HCT116 (cell line): ENCODE data around the gene PXDN. TPM values are rescaled to one million over a fixed set of nuclear protein-coding genes. Genes with fewer than 3 reads are reported as not detected.

Experiments
- ATAC-seq: fragments of 200-7000 bp; cut with Tn5 transposase; 2 replicates; pipeline ENCODE4 v1.9.1; 2020; ENCODE audit warnings: mild to moderate bottlenecking, moderate library complexity
- BruUV-seq: library from RNA; stranded (reverse); fragments of 400-500 nt; replicated peaks from 2 replicates; lab custom pipeline; 2021; lab: Mats Ljungman, UMichigan
- CTCF ChIA-PET: fragments of 300-600 bp; sonication (Branson Sonifier 250); formaldehyde crosslinking; loops from one replicate; lab custom pipeline; 2021; ENCODE audit warnings: antibody characterized with exemption; lab: Charles Lee
- POLR2A ChIA-PET: fragments of 300-600, 350-600 bp; sonication (Branson Sonifier 250); formaldehyde crosslinking; loops from one replicate; lab custom pipeline; 2021; ENCODE audit warnings: antibody characterized with exemption; lab: Charles Lee
- RAD21 ChIA-PET, 2 experiments: fragments of 300-600 bp; sonication (Branson Sonifier 250); formaldehyde crosslinking; loops; one replicate each; lab custom pipeline; 2023; ENCODE audit warnings: low total read pairs in 2 of 2; ENCODE audit not compliant: uncharacterized antibody in 2 of 2, unreplicated experiment in 2 of 2, low non-redundant PET in 1 of 2; lab: Charles Lee
- DNase-seq: peaks from one replicate; pipeline ENCODE4 v3.0.0-alpha.2; 2010; ENCODE audit warnings: low read depth, low spot score
- H2AFZ ChIP-seq: fragments of 200-600 bp; shearing (Covaris generic), sonication (generic); 2 replicates; pipeline ENCODE4 v1.6.1; 2017; ENCODE audit warnings: low read depth, mixed run types, mixed read lengths, antibody characterized with exemption, low read length; ENCODE audit not compliant: poor library complexity, severe bottlenecking
- H3K27ac ChIP-seq: 2 replicates; pipeline ENCODE4 v1.5.1; 2012; ENCODE audit warnings: low read depth, low read length
- H3K27me3 ChIP-seq: fragments of 200-600 bp; sonication (generic); 2 replicates; pipeline ENCODE4 v1.6.1; 2016; ENCODE audit warnings: mixed run types, low read length, mixed read lengths; ENCODE audit not compliant: insufficient read depth
- H3K36me3 ChIP-seq, 2 experiments: fragments of 200-500 bp in 1 of 2; fragments of 200-600 bp in 1 of 2; sonication (Bioruptor generic) in 1 of 2; sonication (generic) in 1 of 2; 2 replicates each; pipeline versions ENCODE4 v1.5.1 to v1.6.1; 2014 to 2016; ENCODE audit warnings: low read length in 2 of 2, inconsistent platforms in 1 of 2, mixed read lengths in 1 of 2, mixed run types in 1 of 2; ENCODE audit not compliant: insufficient read depth in 2 of 2, control insufficient read depth in 1 of 2
- H3K4me1 ChIP-seq, 2 experiments: fragments of 200-600 bp in 1 of 2; sonication (generic) in 1 of 2; 2 replicates each; pipeline versions ENCODE4 v1.5.1 to v1.6.1; 2012 to 2017; ENCODE audit warnings: low read length in 2 of 2, inconsistent platforms in 1 of 2, mild to moderate bottlenecking in 1 of 2, mixed read lengths in 1 of 2, mixed run types in 1 of 2, moderate library complexity in 1 of 2; ENCODE audit not compliant: insufficient read depth in 2 of 2, control insufficient read depth in 1 of 2
- H3K4me2 ChIP-seq: fragments of 200-600 bp; sonication (generic); 2 replicates; pipeline ENCODE4 v1.6.1; 2017; ENCODE audit warnings: mixed run types, low read length, mixed read lengths
- H3K4me3 ChIP-seq, 2 experiments: fragments of 200-600 bp in 1 of 2; sonication (generic) in 1 of 2; replicated peaks in 1 of 2; 2 replicates each; pipeline ENCODE4 v1.5.1; 2011 to 2016; ENCODE audit warnings: low read length in 2 of 2, control low read depth in 1 of 2, low read depth in 1 of 2, mild to moderate bottlenecking in 1 of 2, mixed read lengths in 1 of 2, mixed run types in 1 of 2
- H3K79me2 ChIP-seq: fragments of 200-600 bp; sonication (generic); 2 replicates; pipeline ENCODE4 v1.6.1; 2017; ENCODE audit warnings: mild to moderate bottlenecking, mixed run types, low read length, moderate library complexity, mixed read lengths; ENCODE audit not compliant: insufficient read depth
- H3K9ac ChIP-seq: fragments of 200-600 bp; sonication (generic); 2 replicates; pipeline ENCODE4 v1.6.1; 2016; ENCODE audit warnings: low read length, mixed read lengths
- H3K9me2 ChIP-seq: fragments of 200-600 bp; sonication (generic), shearing (Covaris generic); 2 replicates; pipeline ENCODE4 v1.6.1; 2017; ENCODE audit warnings: mixed run types, mild to moderate bottlenecking, moderate library complexity; ENCODE audit not compliant: insufficient read depth
- H3K9me3 ChIP-seq, 2 experiments: fragments of 200-500 bp in 1 of 2; fragments of 200-600 bp in 1 of 2; sonication (Bioruptor generic) in 1 of 2; sonication (generic) in 1 of 2; 2 replicates each; pipeline ENCODE4 v1.6.1; 2014 to 2017; ENCODE audit warnings: low read length in 2 of 2, mixed read lengths in 2 of 2, inconsistent platforms in 1 of 2, low read depth in 1 of 2, mild to moderate bottlenecking in 1 of 2, mixed run types in 1 of 2, moderate library complexity in 1 of 2; ENCODE audit not compliant: control insufficient read depth in 1 of 2, insufficient read depth in 1 of 2
- H4K20me1 ChIP-seq: fragments of 200-600 bp; sonication (generic), shearing (Covaris generic); 2 replicates; pipeline ENCODE4 v1.6.1; 2017; ENCODE audit warnings: mixed run types, mild to moderate bottlenecking, moderate library complexity; ENCODE audit not compliant: insufficient read depth
- ATF3 ChIP-seq: IDR thresholded peaks from 2 replicates; pipeline ENCODE4 v1.6.1; 2012
- CEBPB ChIP-seq: IDR thresholded peaks from 2 replicates; pipeline ENCODE4 v1.6.1; 2012; ENCODE audit warnings: low read depth
- EGR1 ChIP-seq: IDR thresholded peaks from 2 replicates; pipeline ENCODE4 v1.6.1; 2012; ENCODE audit warnings: low read depth
- EZH2 ChIP-seq: fragments of 200-600 bp; sonication (generic); IDR thresholded peaks from 2 replicates; pipeline ENCODE4 v1.6.1; 2017; ENCODE audit warnings: antibody characterized with exemption, mixed run types
- FOSL1 ChIP-seq: IDR thresholded peaks from 2 replicates; pipeline ENCODE4 v1.6.1; 2012; ENCODE audit warnings: low read depth
- RAD21 ChIP-seq: IDR thresholded peaks from 2 replicates; pipeline ENCODE4 v1.6.1; 2012; ENCODE audit warnings: low read depth, mild to moderate bottlenecking
- REST ChIP-seq: IDR thresholded peaks from 2 replicates; pipeline ENCODE4 v1.6.1; 2012; ENCODE audit warnings: low read depth
- SP1 ChIP-seq: IDR thresholded peaks from 2 replicates; pipeline ENCODE4 v1.6.1; 2012; ENCODE audit warnings: low read depth
- SRF ChIP-seq: IDR thresholded peaks from 2 replicates; pipeline ENCODE4 v1.6.1; 2012; ENCODE audit warnings: low read depth
- ZBTB33 ChIP-seq: IDR thresholded peaks from 2 replicates; pipeline ENCODE4 v1.6.1; 2011; ENCODE audit warnings: mild to moderate bottlenecking, low read length, moderate library complexity; ENCODE audit not compliant: insufficient replicate concordance; ENCODE audit errors: extremely low read depth
- ZFX ChIP-seq: fragments of 450-650 bp; IDR thresholded peaks from 2 replicates; pipeline ENCODE4 v1.6.1; 2017
- intact Hi-C: fragments of 100-400 bp; cut with micrococcal nuclease; formaldehyde crosslinking; loops from 2 replicates; pipeline ENCODE4 v1.10.0; 2022
- total RNA-seq: library from RNA; stranded (reverse); gene quantifications from one replicate; pipeline ENCODE4 v1.2.1, GENCODE V29; 2021; ENCODE audit not compliant: unreplicated experiment

PXDN gene
- total RNA-seq, 1 experiment from 2014 or later: 10.7 TPM

DNA sequence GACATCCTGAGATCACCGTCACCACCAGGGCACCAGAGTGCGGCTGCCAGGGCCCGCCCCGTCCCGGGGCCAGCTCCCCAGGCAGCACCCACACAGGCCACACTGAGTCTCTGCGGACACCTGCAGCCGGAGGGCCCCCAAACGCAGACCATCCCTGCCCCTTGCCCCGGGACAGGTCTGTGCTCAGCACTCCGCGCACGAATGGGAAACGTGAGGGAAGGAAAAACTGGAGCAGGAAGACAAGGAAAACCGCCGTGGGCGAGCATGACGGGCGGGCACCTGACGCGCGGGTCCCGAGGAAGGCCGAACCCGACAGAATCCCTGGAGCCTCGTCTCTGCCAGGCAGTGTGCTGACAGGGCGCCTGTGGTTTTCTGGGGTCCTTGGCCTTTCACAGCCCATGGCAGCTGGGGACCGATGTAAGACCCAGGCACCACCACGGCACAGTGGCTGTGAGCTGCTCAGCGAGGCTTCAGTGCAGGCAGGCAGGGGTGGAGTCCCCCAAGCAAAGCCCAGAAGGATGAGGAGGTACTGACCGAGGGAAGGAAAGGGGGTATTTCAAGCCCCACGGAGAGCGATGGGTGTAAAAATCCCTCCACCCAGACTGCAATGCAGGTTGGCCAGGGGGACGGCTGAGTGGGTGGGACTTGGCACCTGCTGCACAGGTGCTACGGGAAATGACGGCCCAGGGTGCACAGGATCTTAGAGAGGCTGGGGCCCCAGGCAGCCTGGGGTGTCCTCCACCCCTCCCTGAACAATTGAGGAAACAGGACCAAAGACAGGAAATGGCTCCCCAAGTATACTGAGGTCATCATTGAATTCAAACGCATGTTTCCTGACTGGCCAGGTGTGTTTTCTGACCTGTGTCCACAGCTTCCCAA is 59.0 kb downstream of the PXDN start:
- Histone ChIP-seq H3K79me2 (no peaks in the 10 kb centered on the region), H3K36me3 (no peaks in the 10 kb centered on the region), H3K4me3 (no peak overlapping the region), H2AFZ (no peak overlapping the region), H3K4me2 (peak overlapping the region; percentile 36), H3K9ac (no peak overlapping the region), H3K4me1 (peaks cover 0 to 11% of the 10 kb centered on the region in 2 experiments; a peak in 1 of 4 replicates), H3K9me3 (no peaks in the 10 kb centered on the region), H3K27ac (no peak overlapping the region), H3K9me2 (no peaks in the 10 kb centered on the region), H3K27me3 (no peaks in the 10 kb centered on the region), H4K20me1 (no peaks in the 10 kb centered on the region)
- DNase-seq: no peak
- peak; percentile 20; the same call in 1 of the 2 replicates for ATAC-seq
- ChIA-PET RAD21 (no interaction called here), POLR2A (no interaction called here), CTCF (no interaction called here)
- intact Hi-C loops: no loop called here
- TF ChIP-seq ZFX (no peak), FOSL1 (no peak), CEBPB (no peak), ATF3 (no peak), SRF (no peak), ZBTB33 (no peak), EZH2 (no peak), EGR1 (no peak), RAD21 (no peak), SP1 (no peak), REST (no peak)
- BruUV-seq: no TSS peak
